WI38 (cell line): ENCODE results near the gene ROR1.

ENCODE experiments used
- H3K4me3 ChIP-seq: 2 replicates; pipeline ENCODE4 v1.5.1; 2011; ENCODE audit warnings: low read depth, mild to moderate bottlenecking, control low read depth, low read length
- CTCF ChIP-seq: IDR thresholded peaks from 2 replicates; pipeline ENCODE4 v1.5.1; 2012; ENCODE audit warnings: low read depth, mild to moderate bottlenecking, control low read depth, low read length

The ROR1 gene

GRCh38 chr1:63991685-63992084, 217.9 kb downstream of the ROR1 start:
- TF ChIP-seq CTCF: no peak
- no peak overlapping the region for H3K4me3 ChIP-seq

DNA sequence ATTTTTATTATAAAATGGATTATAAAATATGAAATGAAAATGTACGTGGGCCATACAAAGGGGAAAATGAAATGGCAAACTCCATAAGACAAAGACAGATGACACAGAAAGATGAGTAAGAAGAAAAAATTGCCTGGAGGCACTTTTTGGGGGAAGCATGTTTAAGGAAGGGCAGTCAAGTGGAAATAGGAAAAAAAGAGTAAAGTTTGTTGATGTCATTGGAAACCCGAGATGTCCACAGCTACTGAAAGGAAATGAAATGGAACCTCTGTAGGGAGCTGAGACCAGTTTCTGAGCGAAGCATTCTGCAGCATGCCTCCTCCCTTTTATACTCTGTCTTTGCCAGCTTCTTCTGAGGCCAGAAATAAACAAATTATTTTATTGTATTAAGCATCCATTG, 226.2 kb downstream of the ROR1 start:
- H3K4me3 ChIP-seq: no peak overlapping the region
- TF ChIP-seq CTCF: no peak

GRCh38 chr1:64001038-64001437, 227.2 kb downstream of the ROR1 start:
- no peak overlapping the region for H3K4me3 ChIP-seq
- TF ChIP-seq CTCF: no peak

DNA sequence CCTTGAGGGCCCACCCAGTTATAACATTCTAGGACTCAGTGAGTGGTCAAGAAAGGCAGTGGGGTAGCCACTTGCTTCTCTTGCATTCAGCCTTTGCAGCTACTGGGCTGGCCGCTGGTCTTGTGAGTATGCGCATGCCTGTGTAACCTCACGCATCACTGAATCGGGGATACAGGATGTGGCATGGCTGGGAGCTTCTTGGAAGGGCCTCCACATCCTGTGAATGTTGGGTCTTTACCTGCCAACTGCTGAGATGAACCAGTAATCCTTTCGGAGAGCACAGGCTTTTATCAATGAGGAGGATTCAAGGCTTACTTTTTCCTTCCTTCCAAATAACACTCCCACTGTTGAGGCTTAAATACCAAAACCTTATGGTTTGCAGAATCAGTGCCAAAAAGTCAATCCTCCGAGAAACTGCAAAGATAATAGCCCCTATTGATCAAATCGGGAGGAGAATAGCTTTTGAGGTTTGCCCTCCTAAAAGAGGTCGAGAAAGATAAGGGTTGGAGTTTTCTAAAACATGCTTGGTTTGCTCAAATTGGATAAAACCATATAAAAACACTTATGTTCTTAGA, 230.7 kb downstream of the ROR1 start:
- no peak for TF ChIP-seq CTCF
- no peak overlapping the region for H3K4me3 ChIP-seq

GRCh38 chr1:64005801-64006200, 232.0 kb downstream of the ROR1 start:
- no peak for TF ChIP-seq CTCF
- H3K4me3 ChIP-seq: no peak overlapping the region

- H3K4me3 ChIP-seq: no peak overlapping the region
- TF ChIP-seq CTCF: no peak
These were observed 232.6 kb downstream of the ROR1 start for GRCh38 chr1:64006276-64007051.

GRCh38 chr1:64010316-64010715, 236.5 kb downstream of the ROR1 start:
- H3K4me3 ChIP-seq: no peak overlapping the region
- TF ChIP-seq CTCF: no peak
